Measurements from ENCODE around the gene SCYL1. TPM values are rescaled to one million over a fixed set of nuclear protein-coding genes. Genes with fewer than 3 reads are reported as not detected.

The SCYL1 gene
- total and polyA plus RNA-seq, 2 experiments from 2014 or later = 52.7 to 66.1 TPM

- ATAC-seq (peak; percentile 18), DNase-seq (ENCODE audit: low spot score) (peak; percentile 91)
- H3K36me3 Mint-ChIP-seq (ENCODE audit: low read depth) = peaks cover 9% of the 10 kb centered on the region
- peak within 1 kb of the TSS; percentile 91 for H3K4me3 ChIP-seq
- H3K4me2 ChIP-seq = peak within 1 kb of the TSS; percentile 99
- H3K27me3 ChIP-seq (ENCODE audit: insufficient read depth) = peaks cover 32% of the 10 kb centered on the region
- peaks cover 10% of the 10 kb centered on the region for H4K20me1 ChIP-seq (replicated peaks; ENCODE audit: insufficient read depth)
- no peaks in the 10 kb centered on the region for H3K36me3 ChIP-seq (ENCODE audit: insufficient read depth)
- TF ChIP-seq ETS1 (IDR thresholded peaks at IDR 0.05) (no peak), ZNF462 (CRISPR knock-in tag; IDR thresholded peaks at IDR 0.05) (no peak), NANOG (IDR thresholded peaks at IDR 0.05; ENCODE audit: borderline replicate concordance) (no peak), JUNB (IDR thresholded peaks at IDR 0.05; ENCODE audit: unreplicated experiment) (no peak), ZNF331 (CRISPR knock-in tag; IDR thresholded peaks at IDR 0.05; ENCODE audit: low read depth) (no peak)
- TF ChIP-seq, protein P1, sequence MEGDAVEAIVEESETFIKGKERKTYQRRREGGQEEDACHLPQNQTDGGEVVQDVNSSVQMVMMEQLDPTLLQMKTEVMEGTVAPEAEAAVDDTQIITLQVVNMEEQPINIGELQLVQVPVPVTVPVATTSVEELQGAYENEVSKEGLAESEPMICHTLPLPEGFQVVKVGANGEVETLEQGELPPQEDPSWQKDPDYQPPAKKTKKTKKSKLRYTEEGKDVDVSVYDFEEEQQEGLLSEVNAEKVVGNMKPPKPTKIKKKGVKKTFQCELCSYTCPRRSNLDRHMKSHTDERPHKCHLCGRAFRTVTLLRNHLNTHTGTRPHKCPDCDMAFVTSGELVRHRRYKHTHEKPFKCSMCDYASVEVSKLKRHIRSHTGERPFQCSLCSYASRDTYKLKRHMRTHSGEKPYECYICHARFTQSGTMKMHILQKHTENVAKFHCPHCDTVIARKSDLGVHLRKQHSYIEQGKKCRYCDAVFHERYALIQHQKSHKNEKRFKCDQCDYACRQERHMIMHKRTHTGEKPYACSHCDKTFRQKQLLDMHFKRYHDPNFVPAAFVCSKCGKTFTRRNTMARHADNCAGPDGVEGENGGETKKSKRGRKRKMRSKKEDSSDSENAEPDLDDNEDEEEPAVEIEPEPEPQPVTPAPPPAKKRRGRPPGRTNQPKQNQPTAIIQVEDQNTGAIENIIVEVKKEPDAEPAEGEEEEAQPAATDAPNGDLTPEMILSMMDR (conservative IDR thresholded peaks at IDR 0.05; ENCODE audit: low read depth in 2 of 2) = no peak
- TF ChIP-seq, protein P2, sequence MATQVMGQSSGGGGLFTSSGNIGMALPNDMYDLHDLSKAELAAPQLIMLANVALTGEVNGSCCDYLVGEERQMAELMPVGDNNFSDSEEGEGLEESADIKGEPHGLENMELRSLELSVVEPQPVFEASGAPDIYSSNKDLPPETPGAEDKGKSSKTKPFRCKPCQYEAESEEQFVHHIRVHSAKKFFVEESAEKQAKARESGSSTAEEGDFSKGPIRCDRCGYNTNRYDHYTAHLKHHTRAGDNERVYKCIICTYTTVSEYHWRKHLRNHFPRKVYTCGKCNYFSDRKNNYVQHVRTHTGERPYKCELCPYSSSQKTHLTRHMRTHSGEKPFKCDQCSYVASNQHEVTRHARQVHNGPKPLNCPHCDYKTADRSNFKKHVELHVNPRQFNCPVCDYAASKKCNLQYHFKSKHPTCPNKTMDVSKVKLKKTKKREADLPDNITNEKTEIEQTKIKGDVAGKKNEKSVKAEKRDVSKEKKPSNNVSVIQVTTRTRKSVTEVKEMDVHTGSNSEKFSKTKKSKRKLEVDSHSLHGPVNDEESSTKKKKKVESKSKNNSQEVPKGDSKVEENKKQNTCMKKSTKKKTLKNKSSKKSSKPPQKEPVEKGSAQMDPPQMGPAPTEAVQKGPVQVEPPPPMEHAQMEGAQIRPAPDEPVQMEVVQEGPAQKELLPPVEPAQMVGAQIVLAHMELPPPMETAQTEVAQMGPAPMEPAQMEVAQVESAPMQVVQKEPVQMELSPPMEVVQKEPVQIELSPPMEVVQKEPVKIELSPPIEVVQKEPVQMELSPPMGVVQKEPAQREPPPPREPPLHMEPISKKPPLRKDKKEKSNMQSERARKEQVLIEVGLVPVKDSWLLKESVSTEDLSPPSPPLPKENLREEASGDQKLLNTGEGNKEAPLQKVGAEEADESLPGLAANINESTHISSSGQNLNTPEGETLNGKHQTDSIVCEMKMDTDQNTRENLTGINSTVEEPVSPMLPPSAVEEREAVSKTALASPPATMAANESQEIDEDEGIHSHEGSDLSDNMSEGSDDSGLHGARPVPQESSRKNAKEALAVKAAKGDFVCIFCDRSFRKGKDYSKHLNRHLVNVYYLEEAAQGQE (IDR thresholded peaks at IDR 0.05; ENCODE audit: unreplicated experiment) = no peak
- H3K9me3 Mint-ChIP-seq = no peaks in the 10 kb centered on the region
- H3K79me2 ChIP-seq (replicated peaks; ENCODE audit: insufficient read depth) = peaks cover 8% of the 10 kb centered on the region
- H3F3A ChIP-seq (replicated peaks; ENCODE audit: low read depth) = peaks cover 41% of the 10 kb centered on the region
- H3K27ac Mint-ChIP-seq = no peak within 1 kb of the TSS
- H3K9me2 ChIP-seq (ENCODE audit: insufficient read depth) = no peaks in the 10 kb centered on the region
- peak within 1 kb of the TSS; percentile 100 for H3K4me3 Mint-ChIP-seq
- H3K4me1 Mint-ChIP-seq = peaks cover 49% of the 10 kb centered on the region
- H2AFZ ChIP-seq = no peak within 1 kb of the TSS; the same call in 1 of the 2 replicates
- H3K27ac ChIP-seq (ENCODE audit: low read depth) = no peak within 1 kb of the TSS
- peaks cover 38% of the 10 kb centered on the region for H3K27me3 Mint-ChIP-seq (ENCODE audit: insufficient read depth, low read depth, poor library complexity)
- peaks cover 31% of the 10 kb centered on the region for H3K4me1 ChIP-seq (ENCODE audit: insufficient read depth)
Observed at GRCh38 chr11:65572356-65573051, 47.6 kb downstream of the SCYL1 start, which contains the start of gene FAM89B. TSS of gene FAM89B (plus strand) at chr11:65572538. CDS start at chr11:65572670, 132 bp downstream.
